ENCODE results near the gene SNED1.

Gene SNED1

DNA sequence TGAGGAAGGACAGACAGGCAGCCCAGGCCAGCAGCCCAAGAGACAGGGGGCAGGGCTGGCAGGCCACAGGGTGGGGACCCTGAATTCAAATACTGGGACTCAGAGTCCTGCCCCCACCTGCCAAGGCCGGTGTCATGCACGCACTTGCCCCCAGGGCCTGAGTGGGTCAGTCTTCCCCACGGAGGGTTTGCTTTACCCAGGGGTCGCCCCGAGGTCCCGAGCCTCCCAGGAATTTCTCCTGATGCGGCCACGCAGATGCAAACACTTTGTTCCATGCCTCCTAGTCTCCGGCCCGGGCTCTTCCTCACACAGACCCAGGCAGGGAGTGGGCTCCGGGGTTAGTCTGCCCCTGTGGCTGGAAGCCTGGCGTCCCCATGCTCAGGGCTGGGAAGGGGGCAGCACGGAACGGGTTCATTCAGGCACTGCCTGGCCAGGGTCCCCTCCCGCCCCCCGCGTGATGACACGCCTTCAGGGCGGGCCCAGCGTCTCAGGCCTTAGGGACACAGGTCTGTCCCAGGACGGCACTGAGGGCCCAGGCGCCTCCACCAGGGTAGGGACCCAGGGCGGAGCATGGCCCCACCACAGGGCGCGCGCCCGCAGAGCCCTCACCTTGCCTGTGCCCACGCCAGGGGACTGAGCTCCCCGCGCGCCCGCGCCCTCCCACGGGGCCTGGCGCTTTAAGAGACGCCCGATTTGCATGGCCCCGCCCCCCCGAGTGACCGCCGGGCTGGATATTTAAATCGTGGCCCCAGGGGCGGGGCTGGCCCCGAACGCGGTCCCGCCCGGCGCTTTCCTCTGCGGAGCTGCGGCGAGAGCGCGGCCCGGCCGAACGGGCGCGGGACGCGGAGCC lies at the start of gene SNED1:
Gene SNED1, plus strand, starts transcription at position 763 of the 850 bp plus-strand sequence. CDS start 220 bp downstream, outside the sequence.
- no peaks in the 10 kb centered on the region for H3K9me3 ChIP-seq (ENCODE audit: low read depth, low read length)
- H3K36me3 ChIP-seq (ENCODE audit: insufficient read depth, low read length) = no peaks in the 10 kb centered on the region
- no peak within 1 kb of the TSS for H3K9ac ChIP-seq (ENCODE audit: insufficient read length)
- TF ChIP-seq FOXP2 (optimal IDR thresholded peaks at IDR 0.05; ENCODE audit: control extremely low read depth, extremely low read length, insufficient read depth) (no peak), EZH2 (IDR thresholded peaks at IDR 0.05) (no peak), POLR2AphosphoS5 (IDR thresholded peaks at IDR 0.05; ENCODE audit: borderline replicate concordance, low read depth, low read length) (no peak)
- DNase-seq (ENCODE audit: low read depth, low spot score) = no peak
- 0 out of 2 replicates have a peak within 1 kb of the TSS, but pooled peaks have one; percentile 2 for H3K27ac ChIP-seq
- no peak within 1 kb of the TSS for H3K4me3 ChIP-seq

DNA sequence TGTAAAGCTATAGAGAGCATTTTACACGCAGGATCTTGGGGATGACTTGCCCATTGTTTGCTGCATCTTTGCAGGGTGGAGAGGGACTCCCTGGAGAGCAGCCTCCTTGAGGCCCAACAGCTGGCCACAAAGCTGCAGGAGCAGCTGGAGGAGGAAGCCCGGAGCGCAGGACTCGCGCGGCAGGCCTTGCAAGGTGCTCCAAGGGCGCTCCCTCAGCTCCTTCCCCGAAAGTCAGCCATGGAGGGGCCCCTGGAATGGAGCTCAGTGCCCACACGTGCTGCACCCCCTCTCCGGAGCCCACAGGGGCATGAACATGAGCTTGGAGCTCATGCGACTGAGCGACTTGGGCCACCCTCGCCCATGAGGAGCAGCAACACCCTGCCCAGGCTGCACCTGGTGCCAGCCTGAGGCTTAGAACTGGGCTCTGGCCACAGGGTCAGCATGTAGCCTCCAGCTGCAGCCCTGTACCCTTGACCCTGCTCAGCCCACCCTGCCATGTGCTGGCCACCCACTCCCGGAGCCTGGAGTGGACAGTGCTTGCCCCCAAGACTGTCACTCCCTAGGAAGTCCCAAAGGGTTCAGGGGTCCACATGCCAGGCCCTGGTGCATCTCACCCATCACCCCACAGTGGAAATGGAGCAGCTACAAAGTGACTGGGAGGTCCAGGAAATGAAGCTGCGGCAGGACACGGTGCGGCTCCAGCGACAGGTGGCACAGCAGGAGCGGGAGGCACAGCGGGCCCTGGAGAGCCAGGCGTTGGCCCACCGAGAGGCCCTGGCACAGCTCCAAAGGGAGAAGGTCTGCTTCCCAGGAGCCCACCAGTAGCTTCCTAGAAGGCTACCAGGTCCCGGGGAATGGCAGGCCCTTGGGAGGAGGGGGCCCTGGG lies 49.3 kb upstream of the SNED1 start:
- no peak overlapping the region for H3K4me3 ChIP-seq
- no peak for DNase-seq (ENCODE audit: low read depth, low spot score)
- H3K9ac ChIP-seq (ENCODE audit: insufficient read length) = no peak overlapping the region
- TF ChIP-seq POLR2AphosphoS5 (IDR thresholded peaks at IDR 0.05; ENCODE audit: borderline replicate concordance, low read depth, low read length) (no peak), EZH2 (IDR thresholded peaks at IDR 0.05) (no peak), FOXP2 (optimal IDR thresholded peaks at IDR 0.05; ENCODE audit: control extremely low read depth, extremely low read length, insufficient read depth) (no peak)
- no peaks in the 10 kb centered on the region for H3K36me3 ChIP-seq (ENCODE audit: insufficient read depth, low read length)
- H3K27ac ChIP-seq = no peak overlapping the region
- no peaks in the 10 kb centered on the region for H3K9me3 ChIP-seq (ENCODE audit: low read depth, low read length)

DNA sequence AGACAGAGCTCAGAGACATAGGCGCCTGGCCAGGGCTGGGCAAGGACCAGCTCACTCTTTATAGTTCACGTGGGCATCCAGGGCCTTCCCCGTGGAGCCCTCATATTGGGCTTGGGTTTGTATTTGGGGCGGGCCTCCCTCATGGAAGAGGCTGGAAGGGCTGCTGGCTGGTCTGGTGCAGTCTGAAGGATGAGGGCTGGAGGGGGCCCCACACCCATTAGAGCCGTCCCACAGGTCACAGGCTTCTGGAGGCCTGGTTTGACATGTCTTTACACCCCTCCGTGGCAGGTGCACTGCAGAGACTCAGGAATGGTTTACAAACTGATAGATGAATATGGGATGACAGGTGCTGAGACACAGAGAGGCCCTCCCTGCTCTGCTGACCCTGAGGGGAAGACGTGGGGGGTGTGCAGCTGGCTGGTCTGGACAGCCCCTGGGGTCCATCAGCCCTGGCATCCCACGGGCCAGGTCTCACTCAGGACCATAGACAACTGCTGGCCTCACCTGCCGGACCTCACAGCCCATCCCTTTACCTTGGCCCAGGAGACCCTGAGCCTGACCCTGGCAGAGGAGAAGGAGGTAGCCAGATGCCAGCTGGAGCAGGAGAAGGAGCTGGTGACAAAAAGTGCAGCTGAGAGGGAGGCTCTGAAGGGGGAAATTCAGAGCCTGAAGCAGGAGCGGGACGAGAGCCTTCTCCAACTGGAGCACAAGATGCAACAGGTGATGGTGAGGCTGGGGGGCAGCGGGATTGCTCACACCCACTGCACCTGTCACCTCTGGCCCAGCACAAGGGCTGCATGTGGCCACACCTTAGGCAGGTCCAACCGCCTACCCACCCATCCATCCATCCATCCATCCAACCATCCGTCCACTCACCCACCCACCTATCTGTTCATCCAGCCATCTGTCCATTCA lies 48.4 kb upstream of the SNED1 start:
- H3K4me3 ChIP-seq = no peak overlapping the region
- no peaks in the 10 kb centered on the region for H3K36me3 ChIP-seq (ENCODE audit: insufficient read depth, low read length)
- TF ChIP-seq EZH2 (IDR thresholded peaks at IDR 0.05) (no peak), FOXP2 (optimal IDR thresholded peaks at IDR 0.05; ENCODE audit: control extremely low read depth, extremely low read length, insufficient read depth) (no peak), POLR2AphosphoS5 (IDR thresholded peaks at IDR 0.05; ENCODE audit: borderline replicate concordance, low read depth, low read length) (no peak)
- no peak for DNase-seq (ENCODE audit: low read depth, low spot score)
- no peaks in the 10 kb centered on the region for H3K9me3 ChIP-seq (ENCODE audit: low read depth, low read length)
- no peak overlapping the region for H3K27ac ChIP-seq
- H3K9ac ChIP-seq (ENCODE audit: insufficient read length) = no peak overlapping the region

DNA sequence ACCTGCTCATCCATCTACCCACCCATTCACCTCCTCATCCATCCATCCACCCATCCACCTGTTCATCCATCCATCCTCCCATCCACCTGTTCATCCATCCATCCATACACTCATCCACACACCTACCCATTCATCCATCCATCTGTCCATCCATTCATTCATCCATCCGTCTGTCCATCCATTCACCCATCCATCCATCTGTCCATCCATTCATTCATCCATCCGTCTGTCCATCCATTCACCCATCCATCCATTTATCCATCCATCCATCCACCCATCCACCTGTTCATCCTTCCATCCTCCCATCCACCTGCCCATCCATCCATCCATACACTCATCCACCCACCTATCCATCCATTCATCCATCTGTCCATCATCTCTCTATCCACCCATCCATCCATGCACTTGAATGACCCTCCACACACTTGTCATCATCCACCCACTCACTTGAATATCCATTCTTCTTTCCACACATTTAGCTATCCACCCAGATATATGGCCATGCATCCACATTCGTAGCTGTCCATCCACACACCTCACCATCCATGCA lies 47.3 kb upstream of the SNED1 start:
- no peak overlapping the region for H3K9ac ChIP-seq (ENCODE audit: insufficient read length)
- no peak overlapping the region for H3K27ac ChIP-seq
- DNase-seq (ENCODE audit: low read depth, low spot score) = no peak
- no peaks in the 10 kb centered on the region for H3K9me3 ChIP-seq (ENCODE audit: low read depth, low read length)
- H3K36me3 ChIP-seq (ENCODE audit: insufficient read depth, low read length) = no peaks in the 10 kb centered on the region
- TF ChIP-seq EZH2 (IDR thresholded peaks at IDR 0.05) (no peak), POLR2AphosphoS5 (IDR thresholded peaks at IDR 0.05; ENCODE audit: borderline replicate concordance, low read depth, low read length) (no peak), FOXP2 (optimal IDR thresholded peaks at IDR 0.05; ENCODE audit: control extremely low read depth, extremely low read length, insufficient read depth) (no peak)
- H3K4me3 ChIP-seq = no peak overlapping the region

DNA sequence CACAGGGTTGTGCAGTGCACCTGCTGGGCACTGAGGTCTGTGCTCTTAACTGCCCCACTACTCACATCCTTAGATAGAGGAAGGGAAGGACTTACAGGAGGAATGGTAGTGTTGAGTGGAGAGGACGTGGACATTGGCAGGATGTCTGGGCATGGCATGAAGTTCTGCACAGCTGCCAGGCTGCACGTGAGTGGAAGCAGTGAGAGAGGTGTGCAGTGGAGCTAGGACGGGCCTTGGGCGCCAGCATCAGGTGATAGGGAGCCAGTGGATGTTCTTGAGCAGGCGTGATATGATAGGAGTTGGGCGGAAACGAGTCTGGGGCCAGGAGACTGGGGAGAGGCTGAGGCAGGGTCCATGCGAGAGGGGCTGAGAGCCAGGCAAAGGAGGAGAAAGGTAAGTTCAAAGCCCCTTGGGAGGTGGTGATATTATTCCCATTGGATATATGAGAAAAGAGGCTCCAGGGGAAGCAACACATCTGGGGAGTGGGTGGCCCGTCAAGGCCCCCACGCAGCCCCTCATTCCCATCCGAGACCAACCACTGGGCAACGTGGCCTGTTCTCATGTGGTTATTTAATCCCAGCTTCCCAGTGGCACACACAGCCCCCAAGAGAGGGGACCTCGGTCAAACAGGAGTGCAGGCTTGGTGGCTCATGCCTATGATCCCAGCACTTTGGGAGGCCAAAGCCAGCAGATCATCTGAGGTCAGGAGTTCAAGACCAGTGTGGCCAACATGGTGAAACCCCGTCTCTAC lies 45.7 kb upstream of the SNED1 start:
- H3K9ac ChIP-seq (ENCODE audit: insufficient read length) = no peak overlapping the region
- H3K27ac ChIP-seq = no peak overlapping the region
- no peaks in the 10 kb centered on the region for H3K9me3 ChIP-seq (ENCODE audit: low read depth, low read length)
- H3K4me3 ChIP-seq = no peak overlapping the region
- TF ChIP-seq POLR2AphosphoS5 (IDR thresholded peaks at IDR 0.05; ENCODE audit: borderline replicate concordance, low read depth, low read length) (no peak), EZH2 (IDR thresholded peaks at IDR 0.05) (no peak), FOXP2 (optimal IDR thresholded peaks at IDR 0.05; ENCODE audit: control extremely low read depth, extremely low read length, insufficient read depth) (no peak)
- no peaks in the 10 kb centered on the region for H3K36me3 ChIP-seq (ENCODE audit: insufficient read depth, low read length)
- DNase-seq (ENCODE audit: low read depth, low spot score) = no peak

DNA sequence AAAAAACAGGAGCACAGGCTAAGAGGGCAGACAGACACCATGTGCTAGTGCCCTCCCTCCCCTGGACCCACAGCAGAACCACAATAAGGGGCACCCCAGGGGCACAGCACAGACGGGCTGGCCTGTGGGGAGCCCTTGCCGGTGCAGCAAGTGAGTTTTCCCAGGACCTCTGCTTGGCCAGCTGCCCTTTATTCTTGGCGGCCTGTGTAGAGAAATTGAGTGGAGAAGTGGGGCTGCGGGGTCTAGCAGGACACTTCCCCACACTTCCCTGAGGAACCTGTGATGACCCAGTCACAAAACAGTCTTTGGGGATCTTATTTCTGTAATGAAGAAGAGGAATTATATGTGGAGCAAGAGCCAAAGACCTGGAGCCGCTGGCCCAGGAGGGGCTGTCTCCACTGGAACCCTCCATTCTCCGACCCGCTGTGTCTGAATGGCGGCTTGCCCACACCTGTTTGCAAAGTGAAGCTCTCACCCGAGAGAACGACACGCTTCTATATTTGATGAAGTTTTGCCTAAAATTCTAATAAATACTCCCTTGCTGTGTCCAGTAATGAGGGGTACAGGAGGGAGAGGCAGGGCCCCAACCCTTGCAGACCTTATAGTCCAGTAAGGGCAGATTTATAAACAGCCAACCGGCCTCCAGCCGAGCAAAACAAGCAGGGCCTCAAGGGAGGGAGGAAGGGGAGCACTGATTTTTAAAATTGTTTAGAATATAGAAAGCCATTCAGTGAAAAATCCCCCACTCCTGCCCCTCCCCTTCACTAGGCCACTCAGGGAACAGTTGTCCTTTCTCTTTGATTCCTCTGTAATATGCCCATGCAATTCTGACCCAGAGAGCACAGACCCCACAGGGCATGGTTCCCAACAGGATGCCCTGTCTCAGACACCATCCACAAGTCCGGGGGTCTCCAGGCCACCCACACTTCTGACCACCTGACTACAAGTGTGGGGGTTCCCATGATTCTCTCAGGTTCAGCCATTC lies 44.7 kb upstream of the SNED1 start:
- DNase-seq (ENCODE audit: low read depth, low spot score) = no peak

More for the DNA sequence above, 44.7 kb upstream of the SNED1 start:
- H3K4me3 ChIP-seq = no peak overlapping the region
- H3K9me3 ChIP-seq (ENCODE audit: low read depth, low read length) = no peaks in the 10 kb centered on the region
- H3K27ac ChIP-seq = no peak overlapping the region
- H3K9ac ChIP-seq (ENCODE audit: insufficient read length) = no peak overlapping the region
- H3K36me3 ChIP-seq (ENCODE audit: insufficient read depth, low read length) = no peaks in the 10 kb centered on the region
- TF ChIP-seq EZH2 (IDR thresholded peaks at IDR 0.05) (no peak), FOXP2 (optimal IDR thresholded peaks at IDR 0.05; ENCODE audit: control extremely low read depth, extremely low read length, insufficient read depth) (no peak), POLR2AphosphoS5 (IDR thresholded peaks at IDR 0.05; ENCODE audit: borderline replicate concordance, low read depth, low read length) (no peak)
